Muscle of leg (tissue), 11 donors: Measurements from ENCODE around the gene RETREG1. TPM values are rescaled to one million over a fixed set of nuclear protein-coding genes. Genes with fewer than 3 reads are reported as not detected.

Experiments used
- DNase-seq: peaks from one replicate; pipeline ENCODE4 v3.0.0; 2013
- H3K27ac ChIP-seq: one replicate; pipeline ENCODE4 v1.5.1; 2013; ENCODE audit warnings: mild to moderate bottlenecking, low read length, control low read depth
- H3K27me3 ChIP-seq: one replicate; pipeline ENCODE4 v1.6.1; 2013; ENCODE audit warnings: low read length; ENCODE audit not compliant: control insufficient read depth, insufficient read depth
- H3K36me3 ChIP-seq: one replicate; pipeline ENCODE4 v1.6.1; 2013; ENCODE audit warnings: low read length; ENCODE audit not compliant: control insufficient read depth, insufficient read depth
- H3K4me1 ChIP-seq: one replicate; pipeline ENCODE4 v1.6.1; 2013; ENCODE audit warnings: low read length; ENCODE audit not compliant: control insufficient read depth, insufficient read depth
- H3K4me3 ChIP-seq: one replicate; pipeline ENCODE4 v1.5.1; 2013; ENCODE audit warnings: low read length, control low read depth
- H3K9me3 ChIP-seq: replicated peaks from 2 replicates; pipeline ENCODE4 v1.6.1; 2013; ENCODE audit warnings: low read depth, low read length; ENCODE audit not compliant: control insufficient read depth
- WGBS: methylation state at CpG from one replicate; pipeline ENCODE4 v1.1.5; 2013; ENCODE audit warnings: missing lambda C conversion rate; ENCODE audit not compliant: insufficient coverage; 5-methylcytosine and 5-hydroxymethylcytosine counted together
- polyA plus RNA-seq, 8 donors: library from polyadenylated mRNA; unstranded; fragments of 120-200 nt; gene quantifications; one replicate each; pipeline versions ENCODE4 v1.2.1 to v1.2.3, GENCODE V29; 2013; ENCODE audit warnings: inconsistent platforms in 1 of 8, low replicate concordance in 1 of 8; ENCODE audit not compliant: insufficient read length in 8 of 8, insufficient read depth in 1 of 8
- total RNA-seq: library from RNA; stranded (reverse); fragments of 120-200 nt; gene quantifications from one replicate; pipeline ENCODE4 v1.2.4, GENCODE V29; 2013

Gene RETREG1
- total and polyA plus RNA-seq, 9 donors, result 48.7 to 70.0 (median 56.4) TPM

DNA sequence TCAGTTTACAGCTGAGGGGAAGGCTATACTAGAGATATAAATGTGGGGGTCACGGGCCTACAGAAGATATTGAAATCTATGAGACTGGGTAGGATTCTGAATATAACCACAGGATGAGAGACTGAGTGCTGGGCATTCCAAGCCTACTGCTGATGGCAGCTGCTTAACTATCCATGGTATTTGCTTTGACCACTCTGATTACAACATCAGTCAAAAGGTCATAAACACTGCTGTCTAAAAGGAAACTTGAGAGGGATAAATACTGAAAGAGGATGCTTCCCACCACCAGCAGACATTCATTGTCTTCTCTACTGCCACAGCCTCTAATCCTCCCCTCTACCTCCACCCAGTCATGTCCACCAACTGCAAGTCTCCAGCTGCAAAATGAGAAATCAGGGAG is 155.0 kb downstream of the RETREG1 start:
- H3K27ac ChIP-seq, result no peak overlapping the region
- H3K9me3 ChIP-seq, result no peaks in the 10 kb centered on the region
- no peak overlapping the region for H3K4me3 ChIP-seq
- H3K4me1 ChIP-seq, result peaks cover 21% of the 10 kb centered on the region
- peaks cover 31% of the 10 kb centered on the region for H3K36me3 ChIP-seq
- no peaks in the 10 kb centered on the region for H3K27me3 ChIP-seq
- DNase-seq, result peak; percentile 34
- WGBS, result 100% methylated on average over 1 of the region's 1 CpG

DNA sequence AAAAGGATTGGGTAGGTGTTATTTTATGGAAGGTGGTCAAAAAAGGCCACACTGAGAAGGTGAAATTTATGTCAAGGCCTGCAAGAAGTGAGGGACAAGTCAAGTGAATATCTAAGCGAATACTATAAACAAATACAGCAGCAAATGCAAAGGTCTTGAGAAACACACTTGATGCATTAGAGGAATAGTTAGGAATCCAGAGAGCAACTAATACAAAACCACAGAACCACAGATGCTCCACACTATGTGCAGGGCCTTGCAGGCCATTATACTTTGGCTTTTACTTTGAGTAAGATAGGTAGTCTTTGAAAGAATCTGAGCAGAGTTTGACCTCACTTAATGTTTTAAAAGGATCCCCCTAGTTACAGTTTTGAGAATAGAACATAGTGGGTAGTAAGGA is 155.8 kb downstream of the RETREG1 start:
- H3K27me3 ChIP-seq, result no peaks in the 10 kb centered on the region
- H3K9me3 ChIP-seq, result no peaks in the 10 kb centered on the region
- peaks cover 37% of the 10 kb centered on the region for H3K36me3 ChIP-seq
- DNase-seq, result no peak
- WGBS, result no CpG with 5 or more reads among the region's 1 CpG
- peaks cover 16% of the 10 kb centered on the region for H3K4me1 ChIP-seq
- H3K4me3 ChIP-seq, result no peak overlapping the region
- H3K27ac ChIP-seq, result no peak overlapping the region

- Histone ChIP-seq H3K9me3 (no peaks in the 10 kb centered on the region), H3K4me3 (no peak overlapping the region), H3K27me3 (no peaks in the 10 kb centered on the region), H3K36me3 (peaks cover 43% of the 10 kb centered on the region), H3K4me1 (peaks cover 12% of the 10 kb centered on the region), H3K27ac (no peak overlapping the region)
- DNase-seq, result no peak
These were observed 157.3 kb downstream of the RETREG1 start for GRCh38 chr5:16459451-16459850.

DNA sequence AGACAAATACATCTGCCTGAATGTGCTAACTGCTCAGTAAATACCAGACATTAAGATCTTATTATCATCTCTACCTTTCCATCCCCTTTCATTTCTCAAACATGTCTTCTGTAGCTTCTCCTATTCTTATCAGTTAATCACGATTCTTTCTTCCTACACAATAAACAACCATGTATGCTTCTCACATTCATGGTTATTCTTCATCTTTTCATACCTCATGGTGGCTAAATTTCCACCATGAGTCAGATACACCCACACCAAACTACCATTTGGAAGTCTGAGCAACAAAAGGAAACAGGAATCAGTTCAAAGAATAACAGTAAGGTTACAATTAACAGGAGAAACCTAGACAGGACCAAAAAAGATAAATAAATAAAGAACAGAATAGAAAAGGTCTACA is 158.9 kb downstream of the RETREG1 start:
- Histone ChIP-seq H3K36me3 (peaks cover 40% of the 10 kb centered on the region), H3K27ac (no peak overlapping the region), H3K27me3 (no peaks in the 10 kb centered on the region), H3K4me3 (no peak overlapping the region), H3K9me3 (no peaks in the 10 kb centered on the region), H3K4me1 (peaks cover 6% of the 10 kb centered on the region)
- DNase-seq, result no peak
- 100% methylated on average over 1 of the region's 1 CpG for WGBS

DNA sequence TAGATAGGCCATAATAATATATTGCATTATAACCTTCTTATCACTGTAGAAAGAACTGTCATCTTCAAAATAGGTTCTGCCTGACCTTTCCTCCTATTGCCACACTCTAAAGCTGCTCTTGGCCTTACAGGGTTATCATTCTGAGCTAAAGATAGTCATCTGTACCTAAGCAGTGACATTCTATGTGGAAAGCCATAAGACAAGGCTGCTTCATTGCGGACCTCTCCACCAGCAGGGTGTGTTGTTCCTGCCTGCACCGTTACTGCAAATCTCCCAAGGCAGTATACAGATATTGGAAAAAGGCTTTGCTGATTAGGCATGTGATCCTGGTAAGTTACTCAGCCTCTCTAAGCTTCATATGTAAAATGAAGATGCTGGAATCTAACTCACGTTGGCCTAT is 159.3 kb downstream of the RETREG1 start:
- WGBS, result no CpG with 5 or more reads among the region's 3 CpGs
- Histone ChIP-seq H3K4me3 (no peak overlapping the region), H3K27ac (no peak overlapping the region), H3K9me3 (no peaks in the 10 kb centered on the region), H3K4me1 (peaks cover 4% of the 10 kb centered on the region), H3K27me3 (no peaks in the 10 kb centered on the region), H3K36me3 (peaks cover 38% of the 10 kb centered on the region)
- DNase-seq, result no peak

DNA sequence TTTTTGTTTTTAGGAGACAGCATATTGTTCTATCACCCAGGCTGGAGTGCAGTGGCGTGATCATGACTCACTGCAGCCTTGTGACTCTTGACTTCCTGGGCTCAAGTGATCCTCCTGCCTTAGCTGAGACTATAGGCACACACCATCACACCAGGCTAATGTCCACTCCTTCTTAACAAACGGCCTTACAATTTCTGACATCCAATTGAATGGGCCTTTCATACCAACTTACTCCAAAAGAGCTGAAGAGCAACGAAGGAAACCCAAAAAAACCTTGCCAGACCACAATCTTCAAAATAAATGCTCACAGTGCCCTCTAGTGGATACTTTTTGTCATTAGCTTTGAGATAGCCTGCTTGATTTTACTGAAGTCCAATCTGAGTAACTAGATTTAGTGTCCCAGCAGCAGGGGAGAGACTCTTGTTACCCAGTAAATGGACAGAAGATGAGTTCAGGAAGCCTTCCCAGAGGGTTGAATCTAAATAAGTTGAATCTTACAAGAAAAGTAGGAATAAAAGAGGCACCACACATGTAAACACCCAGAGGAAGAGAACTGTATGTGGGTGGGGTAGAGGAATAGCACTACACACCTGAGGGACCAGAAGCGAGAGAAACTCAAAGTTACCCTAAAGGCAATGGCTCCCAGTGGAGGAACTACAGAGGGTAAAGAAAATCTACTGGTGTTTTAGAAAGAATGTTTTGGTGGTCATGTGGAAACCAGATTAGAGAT is 160.5 kb downstream of the RETREG1 start:
- Histone ChIP-seq H3K4me1 (no peaks in the 10 kb centered on the region), H3K36me3 (peaks cover 37% of the 10 kb centered on the region), H3K27me3 (no peaks in the 10 kb centered on the region), H3K27ac (no peak overlapping the region), H3K9me3 (no peaks in the 10 kb centered on the region), H3K4me3 (no peak overlapping the region)
- peak; percentile 70 for DNase-seq
- WGBS, result 100% methylated on average over 1 of the region's 4 CpGs

GRCh38 chr5:16455668-16456067 is 161.1 kb downstream of the RETREG1 start:
- no peaks in the 10 kb centered on the region for H3K9me3 ChIP-seq
- H3K4me3 ChIP-seq, result no peak overlapping the region
- 50% methylated on average over 2 of the region's 5 CpGs for WGBS
- H3K27ac ChIP-seq, result no peak overlapping the region
- no peaks in the 10 kb centered on the region for H3K27me3 ChIP-seq
- no peaks in the 10 kb centered on the region for H3K4me1 ChIP-seq
- peak; percentile 16 for DNase-seq
- H3K36me3 ChIP-seq, result peaks cover 38% of the 10 kb centered on the region

DNA sequence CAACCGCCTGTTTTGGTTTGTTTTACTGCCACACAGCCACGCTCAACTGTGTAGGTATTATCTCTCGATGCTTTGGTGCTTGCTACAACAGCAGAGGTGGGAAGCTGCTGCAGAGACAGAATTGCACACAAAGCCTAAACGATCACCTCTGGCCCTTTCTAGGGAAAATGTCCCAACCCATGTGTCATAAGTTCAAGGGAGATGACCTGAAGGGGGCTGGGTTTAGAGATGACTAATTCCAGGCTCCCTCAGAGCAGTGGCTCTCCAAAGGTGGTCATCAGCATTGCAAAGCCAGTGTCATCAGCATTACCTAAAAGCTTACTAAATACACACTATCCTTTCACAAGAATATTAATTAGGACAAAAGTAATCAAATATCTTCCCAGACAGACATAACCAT is 162.1 kb downstream of the RETREG1 start:
- 93% methylated on average over 3 of the region's 4 CpGs for WGBS
- no peaks in the 10 kb centered on the region for H3K9me3 ChIP-seq

DNA sequence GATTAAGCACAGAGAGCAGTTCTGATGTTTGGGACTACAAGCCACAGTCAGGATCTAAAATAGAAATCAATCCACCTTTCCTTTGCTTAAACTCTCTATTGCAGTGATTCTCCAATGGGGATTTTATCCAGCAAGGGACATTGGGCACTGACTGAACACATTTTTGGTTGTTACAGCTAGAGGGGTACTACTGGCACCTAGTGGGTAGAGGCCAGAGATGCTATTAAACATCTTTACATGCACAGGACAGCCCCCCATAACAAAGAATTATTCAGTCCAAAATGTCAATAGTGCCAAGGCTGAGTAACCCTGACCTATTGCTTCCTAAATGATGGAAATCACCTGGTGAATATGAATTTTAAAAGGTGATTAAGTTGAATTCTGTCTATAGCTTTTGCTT is 163.2 kb downstream of the RETREG1 start:
- peaks cover 57% of the 10 kb centered on the region for H3K36me3 ChIP-seq
- H3K27me3 ChIP-seq, result no peaks in the 10 kb centered on the region
- H3K4me1 ChIP-seq, result no peaks in the 10 kb centered on the region
- H3K27ac ChIP-seq, result no peak overlapping the region
- H3K4me3 ChIP-seq, result no peak overlapping the region
- H3K9me3 ChIP-seq, result no peaks in the 10 kb centered on the region
- DNase-seq, result no peak

More for the DNA sequence above, 162.1 kb downstream of the RETREG1 start:
- Histone ChIP-seq H3K27me3 (no peaks in the 10 kb centered on the region), H3K4me3 (no peak overlapping the region), H3K4me1 (no peaks in the 10 kb centered on the region), H3K27ac (no peak overlapping the region), H3K36me3 (peaks cover 47% of the 10 kb centered on the region)
- DNase-seq, result no peak

DNA sequence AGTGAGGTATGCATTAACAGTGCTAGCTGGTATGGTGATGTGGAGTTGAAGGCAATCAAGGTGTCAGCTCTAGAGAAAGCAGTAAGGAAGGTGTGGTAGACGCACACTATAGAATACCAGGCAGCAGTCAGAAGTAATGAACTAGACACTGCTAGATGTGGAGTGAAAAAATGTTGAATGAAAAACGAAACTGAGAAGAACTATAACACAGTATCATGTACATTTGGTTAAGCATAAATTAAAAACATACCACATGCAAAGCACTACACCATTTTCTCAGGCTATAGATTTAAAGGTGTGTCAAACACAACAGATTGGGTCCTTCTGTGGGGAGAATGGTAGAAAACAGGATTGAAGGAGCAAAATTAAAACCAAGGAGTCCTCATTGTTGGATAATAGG is 166.6 kb downstream of the RETREG1 start:
- no peaks in the 10 kb centered on the region for H3K9me3 ChIP-seq
- DNase-seq, result no peak
- no peaks in the 10 kb centered on the region for H3K4me1 ChIP-seq
- no CpG with 5 or more reads among the region's 2 CpGs for WGBS
- no peak overlapping the region for H3K27ac ChIP-seq
- H3K36me3 ChIP-seq, result peaks cover 51% of the 10 kb centered on the region
- H3K27me3 ChIP-seq, result no peaks in the 10 kb centered on the region
- H3K4me3 ChIP-seq, result no peak overlapping the region

GRCh38 chr5:16446993-16447392 is 169.8 kb downstream of the RETREG1 start:
- WGBS, result 90% methylated on average over 2 of the region's 5 CpGs
- H3K36me3 ChIP-seq, result peaks cover 37% of the 10 kb centered on the region

More at GRCh38 chr5:16446993-16447392, 169.8 kb downstream of the RETREG1 start:
- H3K4me1 ChIP-seq, result no peaks in the 10 kb centered on the region
- no peak overlapping the region for H3K4me3 ChIP-seq
- H3K9me3 ChIP-seq, result no peaks in the 10 kb centered on the region
- DNase-seq, result no peak
- H3K27me3 ChIP-seq, result no peaks in the 10 kb centered on the region
- no peak overlapping the region for H3K27ac ChIP-seq
